Measurements from ENCODE around the gene NBAS.
"Not testable (repeated sequence)": the region's sequence is repeated elsewhere in the genome, so short reads cannot be mapped to it uniquely, and the experiment has no call there.

The NBAS gene

GRCh38 chr2:15429032-15429431 is 132.1 kb downstream of the NBAS start:
- in situ Hi-C loops (cut with HindIII; ENCODE audit: low sequenced_read_pairs) = no loop called here

DNA sequence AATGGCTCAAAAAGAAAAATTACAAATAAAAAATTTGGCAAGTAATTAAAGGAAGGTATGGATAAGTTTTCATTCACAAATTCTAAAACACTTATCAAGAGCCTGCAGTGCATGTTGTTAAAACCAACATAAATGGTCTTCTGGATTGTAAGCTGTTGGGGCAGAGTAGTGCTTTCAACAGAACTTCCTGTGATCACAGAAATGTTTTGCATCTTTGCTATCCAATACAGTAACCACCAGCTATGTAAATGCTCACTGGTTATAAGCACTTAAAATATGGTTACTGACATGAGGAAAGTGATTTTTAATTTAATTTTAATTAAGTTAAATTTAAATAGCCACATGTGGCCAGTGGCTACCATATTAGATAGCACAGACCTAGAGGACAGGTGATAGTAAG is 133.1 kb downstream of the NBAS start:
- in situ Hi-C loops (cut with HindIII; ENCODE audit: low sequenced_read_pairs) = no loop called here

DNA sequence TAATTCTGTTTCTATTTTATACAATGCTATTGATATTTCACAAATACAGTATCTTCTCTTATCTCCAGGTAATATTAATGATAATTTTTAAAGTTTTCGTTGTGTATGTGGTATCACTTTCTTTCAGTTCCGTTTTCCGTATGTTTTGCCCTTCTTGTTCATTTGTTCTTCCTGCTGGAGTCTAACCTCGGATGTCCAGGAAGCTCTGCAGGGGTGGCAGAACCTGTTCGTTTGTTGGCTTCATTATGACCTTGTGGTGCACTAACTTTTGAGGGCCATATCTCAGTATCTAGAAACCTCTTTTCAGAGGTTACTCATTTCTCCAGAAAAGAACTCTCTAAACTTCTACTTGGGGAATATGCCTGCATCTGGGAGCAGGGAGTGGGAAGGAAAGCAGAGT is 134.5 kb downstream of the NBAS start:
- in situ Hi-C loops (cut with HindIII; ENCODE audit: low sequenced_read_pairs) = no loop called here

- in situ Hi-C loops (cut with HindIII; ENCODE audit: low sequenced_read_pairs) = no loop called here
Measured at GRCh38 chr2:15425712-15426111, 135.4 kb downstream of the NBAS start.

GRCh38 chr2:15421753-15422152 is 139.4 kb downstream of the NBAS start:
- in situ Hi-C loops (cut with HindIII; ENCODE audit: low sequenced_read_pairs) = no loop called here

GRCh38 chr2:15415748-15416147 is 145.4 kb downstream of the NBAS start:
- in situ Hi-C loops (cut with HindIII; ENCODE audit: low sequenced_read_pairs) = no loop called here

DNA sequence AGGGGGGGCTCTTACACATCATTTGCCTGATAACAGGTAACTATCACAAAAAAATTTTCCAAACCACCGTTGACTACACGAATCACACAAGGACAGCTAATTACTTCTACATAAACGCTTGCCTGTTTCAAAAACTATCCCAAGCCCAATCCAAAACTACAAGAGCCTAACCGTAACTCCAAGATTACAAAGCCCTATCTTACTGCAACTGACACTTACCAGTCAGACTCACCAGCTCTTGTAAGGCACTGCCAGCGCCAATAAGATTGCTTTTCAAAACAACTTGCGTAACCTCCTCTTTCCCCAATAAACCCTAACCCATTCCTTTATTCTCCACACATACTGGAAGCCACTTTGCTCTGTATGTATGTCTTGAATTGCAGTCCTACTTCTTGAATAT is 148.4 kb downstream of the NBAS start:
- in situ Hi-C loops (cut with HindIII; ENCODE audit: low sequenced_read_pairs) = no loop called here

DNA sequence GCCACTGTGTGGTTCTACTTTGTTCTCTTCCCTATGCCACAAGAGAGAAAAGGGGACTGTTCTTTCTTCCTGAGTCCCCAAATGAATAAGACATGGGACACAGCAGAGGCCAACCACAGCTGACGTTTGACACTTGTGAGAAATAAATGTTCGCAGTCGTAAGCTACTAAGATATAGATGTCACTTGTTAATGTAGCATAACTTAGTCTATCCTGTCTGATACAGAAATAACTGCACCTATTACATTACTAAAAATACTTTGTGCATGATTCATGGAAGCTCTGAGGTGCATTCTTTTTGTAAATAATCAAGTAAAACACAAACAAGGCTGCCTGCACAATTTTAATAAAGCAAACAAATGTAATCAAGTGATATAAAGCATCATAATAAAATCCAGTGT is 148.8 kb downstream of the NBAS start:
- in situ Hi-C loops (cut with HindIII; ENCODE audit: low sequenced_read_pairs) = no loop called here

GRCh38 chr2:15410884-15411283 is 150.2 kb downstream of the NBAS start:
- in situ Hi-C loops (cut with HindIII; ENCODE audit: low sequenced_read_pairs) = no loop called here

DNA sequence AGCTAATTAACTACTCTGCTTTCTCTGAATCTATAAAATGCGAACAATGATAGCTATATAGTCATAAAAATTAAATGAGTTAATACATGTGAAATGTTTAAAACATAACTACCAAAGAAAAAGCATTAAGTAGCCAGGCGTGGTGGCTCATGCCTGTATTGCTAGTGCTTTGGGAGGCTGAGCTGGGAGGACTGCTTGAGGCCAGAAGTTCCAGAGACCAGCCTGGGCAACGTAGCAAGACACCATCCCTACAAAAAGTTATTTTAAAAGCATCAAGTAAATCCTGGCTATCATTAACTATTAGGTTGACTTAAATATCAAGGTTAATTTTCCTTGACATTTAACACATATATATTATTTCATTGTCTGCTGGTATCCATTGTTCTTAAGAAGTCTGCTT is 152.4 kb downstream of the NBAS start:
- in situ Hi-C loops (cut with HindIII; ENCODE audit: low sequenced_read_pairs) = no loop called here

DNA sequence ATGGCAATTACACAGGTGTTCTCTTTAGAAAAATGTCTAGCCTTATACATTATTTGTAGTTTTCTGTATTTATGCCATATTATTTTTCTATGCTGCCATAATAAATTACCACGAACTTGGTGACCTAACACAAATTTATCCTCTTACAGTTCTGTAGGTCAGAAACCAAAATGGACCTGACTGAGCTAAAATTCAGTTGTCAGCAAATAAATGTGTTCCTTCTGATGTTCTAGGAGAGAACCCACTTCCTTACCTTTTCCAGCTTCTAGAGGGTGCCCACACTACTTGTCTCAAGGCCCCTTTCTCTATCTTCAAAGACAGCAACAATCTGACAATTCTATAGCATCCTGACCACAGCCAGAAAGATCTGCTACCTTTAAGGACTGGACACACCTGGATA is 153.5 kb downstream of the NBAS start:
- in situ Hi-C loops (cut with HindIII; ENCODE audit: low sequenced_read_pairs) = no loop called here

DNA sequence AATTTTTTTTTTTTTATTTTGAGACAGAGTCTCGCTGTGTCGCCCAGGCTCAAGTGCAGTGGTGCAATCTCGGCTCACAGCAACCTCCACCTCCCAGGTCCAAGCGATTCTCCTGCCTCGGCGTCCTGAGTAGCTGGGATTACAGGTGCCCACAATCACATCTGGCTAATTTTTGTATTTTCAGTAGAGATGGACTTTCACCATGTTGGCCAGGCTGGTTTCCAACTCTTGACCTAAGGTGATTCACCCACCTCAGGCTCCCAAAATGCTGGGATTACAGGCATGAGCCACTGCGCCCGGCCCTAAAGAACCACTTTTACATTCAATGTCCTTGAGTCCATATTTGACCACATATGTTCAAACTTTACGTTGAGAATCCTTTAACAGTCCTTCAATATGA is 156.6 kb downstream of the NBAS start:
- in situ Hi-C loops (cut with HindIII; ENCODE audit: low sequenced_read_pairs) = not testable (repeated sequence)

DNA sequence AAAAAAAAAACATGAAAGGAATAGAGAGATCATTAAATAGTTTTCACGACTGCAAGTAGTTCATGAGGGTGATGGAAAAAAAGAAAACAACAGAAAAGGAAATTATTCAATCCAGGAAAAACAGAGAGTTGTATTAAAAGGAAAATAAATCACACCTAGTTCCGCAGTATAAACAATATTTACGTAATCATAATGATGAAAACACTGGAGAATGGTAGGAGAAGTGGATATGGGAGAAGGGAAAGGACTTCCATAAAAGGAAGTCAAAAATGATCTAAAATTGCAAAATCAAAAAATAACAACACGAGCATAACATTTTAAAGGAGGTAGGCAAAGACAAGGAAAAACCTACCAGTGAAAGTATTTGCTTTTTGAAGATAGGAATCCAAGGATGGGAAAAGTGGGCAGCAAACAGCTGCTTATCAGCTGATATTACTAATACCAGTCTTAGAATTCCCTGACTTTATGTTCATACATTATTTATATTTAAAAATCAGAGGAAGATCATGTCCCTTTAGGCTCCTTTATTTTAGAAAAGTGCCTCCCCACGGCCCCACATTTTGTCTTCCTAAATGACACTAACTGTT is 160.8 kb downstream of the NBAS start:
- in situ Hi-C loops (cut with HindIII; ENCODE audit: low sequenced_read_pairs) = no loop called here

- in situ Hi-C loops (cut with HindIII; ENCODE audit: low sequenced_read_pairs) = no loop called here
Measured at GRCh38 chr2:15399241-15399640, 161.9 kb downstream of the NBAS start.

- in situ Hi-C loops (cut with HindIII; ENCODE audit: low sequenced_read_pairs) = no loop called here
Measured at GRCh38 chr2:15391751-15392150, 169.4 kb downstream of the NBAS start.

GRCh38 chr2:15389895-15390294 is 171.2 kb downstream of the NBAS start:
- in situ Hi-C loops (cut with HindIII; ENCODE audit: low sequenced_read_pairs) = no loop called here

- in situ Hi-C loops (cut with HindIII; ENCODE audit: low sequenced_read_pairs) = no loop called here
Measured at GRCh38 chr2:15389326-15389700, 171.8 kb downstream of the NBAS start.

- in situ Hi-C loops (cut with HindIII; ENCODE audit: low sequenced_read_pairs) = no loop called here
Measured at GRCh38 chr2:15388406-15389325, 172.5 kb downstream of the NBAS start.

GRCh38 chr2:15385184-15385583 is 175.9 kb downstream of the NBAS start:
- in situ Hi-C loops (cut with HindIII; ENCODE audit: low sequenced_read_pairs) = no loop called here

- in situ Hi-C loops (cut with HindIII; ENCODE audit: low sequenced_read_pairs) = no loop called here
Measured at GRCh38 chr2:15383695-15384350, 177.3 kb downstream of the NBAS start.

DNA sequence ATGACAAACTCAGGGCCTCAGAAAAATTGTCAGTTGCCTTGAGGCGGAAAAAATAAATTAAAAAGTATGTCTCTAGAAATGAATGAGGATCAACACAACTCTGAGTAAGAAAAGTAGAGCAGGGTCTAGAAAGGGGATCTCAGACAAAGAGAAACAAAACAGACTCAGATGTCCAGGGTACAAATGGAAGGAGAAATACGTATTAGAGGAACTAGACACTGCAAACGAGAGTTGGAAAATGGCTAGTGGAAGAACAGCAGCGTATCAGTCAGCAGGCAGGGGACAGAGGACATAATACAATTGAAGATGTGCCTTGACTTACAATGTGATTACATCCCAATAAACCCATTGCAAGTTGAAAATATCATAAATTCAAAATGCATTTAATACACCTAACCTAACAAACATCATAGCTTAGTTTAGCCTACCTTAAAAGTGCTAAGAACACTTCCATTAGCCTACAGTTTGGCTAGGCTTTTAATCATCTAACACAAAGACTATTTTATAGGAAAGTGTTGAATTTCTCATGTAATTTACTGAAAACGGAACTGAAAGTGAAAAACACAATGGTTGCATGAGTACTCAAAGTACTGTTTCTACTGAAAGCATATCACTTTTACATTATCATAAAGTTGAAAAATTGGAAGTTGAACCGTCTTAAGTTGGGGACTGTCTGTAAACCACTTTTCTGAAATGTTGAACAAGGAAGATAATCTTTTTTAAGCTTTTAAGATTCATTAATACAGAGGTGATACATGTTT is 182.8 kb downstream of the NBAS start:
- in situ Hi-C loops (cut with HindIII; ENCODE audit: low sequenced_read_pairs) = no loop called here

All from DLD1 (cell line).